SK-N-SH treated with all-trans-retinoic acid at 6 μM for 48 hours (cell line): ENCODE measurements around the gene N4BP2.

Experiments
- ATAC-seq: fragments of 200-7000 bp; cut with Tn5 transposase; 3 replicates; pipeline ENCODE4 v1.9.1; 2020; ENCODE audit warnings: mild to moderate bottlenecking, moderate library complexity
- ARNTL ChIP-seq: fragments of 450-650 bp; formaldehyde crosslinking; IDR thresholded peaks from 2 replicates; pipeline ENCODE4 v1.5.0; 2020; ENCODE audit warnings: low read depth, mild to moderate bottlenecking, moderate library complexity, borderline replicate concordance
- BACH2 ChIP-seq: fragments of 250-450 bp; sonication (Bioruptor Pico); IDR thresholded peaks from 2 replicates; pipeline ENCODE4 v1.9.0; 2021; ENCODE audit warnings: mild to moderate bottlenecking, borderline replicate concordance
- CREB5 ChIP-seq: fragments of 250-450 bp; sonication (Bioruptor Pico); IDR thresholded peaks from 2 replicates; pipeline ENCODE4 v1.5.1; 2020; ENCODE audit warnings: low read depth, mild to moderate bottlenecking, moderate library complexity
- ESRRG ChIP-seq: fragments of 250-450 bp; sonication (Bioruptor Pico); IDR thresholded peaks from 2 replicates; pipeline ENCODE4 v1.6.1; 2021; ENCODE audit warnings: mild to moderate bottlenecking
- GLIS3 ChIP-seq: fragments of 250-450 bp; sonication (Bioruptor Pico); IDR thresholded peaks from 2 replicates; pipeline ENCODE4 v1.5.0; 2020; ENCODE audit warnings: mild to moderate bottlenecking, moderate library complexity
- ISL1 ChIP-seq: fragments of 250-450 bp; sonication (Bioruptor Pico); IDR thresholded peaks from 2 replicates; pipeline ENCODE4 v2.1.2; 2022; ENCODE audit warnings: mild to moderate bottlenecking, moderate library complexity
- OSR1 ChIP-seq: fragments of 250-450 bp; sonication (Bioruptor Pico); IDR thresholded peaks from 2 replicates; pipeline ENCODE4 v1.8.0; 2022; ENCODE audit warnings: moderate library complexity, mild to moderate bottlenecking, inconsistent platforms
- PATZ1 ChIP-seq: fragments of 250-450 bp; sonication (Bioruptor Pico); IDR thresholded peaks from 2 replicates; pipeline ENCODE4 v1.8.0; 2020; ENCODE audit warnings: mild to moderate bottlenecking, moderate library complexity, borderline replicate concordance
- POU6F1 ChIP-seq: fragments of 250-450 bp; sonication (Bioruptor Pico); IDR thresholded peaks from 2 replicates; pipeline ENCODE4 v1.8.0; 2021; ENCODE audit warnings: low read depth, mild to moderate bottlenecking, moderate library complexity, borderline replicate concordance
- PPARA ChIP-seq: fragments of 250-450 bp; sonication (Bioruptor Pico); IDR thresholded peaks from 2 replicates; pipeline ENCODE4 v1.5.0; 2020; ENCODE audit warnings: mild to moderate bottlenecking, borderline replicate concordance
- RARB ChIP-seq: fragments of 250-450 bp; sonication (Bioruptor Pico); IDR thresholded peaks from 2 replicates; pipeline ENCODE4 v1.8.0; 2021; ENCODE audit warnings: mild to moderate bottlenecking, moderate library complexity
- SNAI2 ChIP-seq: fragments of 250-450 bp; sonication (Bioruptor Pico); IDR thresholded peaks from 2 replicates; pipeline ENCODE4 v1.5.0; 2020; ENCODE audit warnings: mild to moderate bottlenecking, moderate library complexity
- TCF4 ChIP-seq: fragments of 250-450 bp; sonication (Bioruptor Pico); IDR thresholded peaks from 2 replicates; pipeline ENCODE4 v1.8.0; 2021; ENCODE audit warnings: mild to moderate bottlenecking, moderate library complexity, borderline replicate concordance
- ZC3H10 ChIP-seq: fragments of 250-450 bp; sonication (Bioruptor Pico); IDR thresholded peaks from 2 replicates; pipeline ENCODE4 v1.5.1; 2021; ENCODE audit warnings: mild to moderate bottlenecking, moderate library complexity
- ZFP3 ChIP-seq: fragments of 250-450 bp; sonication (Bioruptor Pico); IDR thresholded peaks from 2 replicates; pipeline ENCODE4 v1.5.0; 2020; ENCODE audit warnings: mild to moderate bottlenecking, moderate library complexity
- ZFP30 ChIP-seq: fragments of 450-650 bp; formaldehyde crosslinking; IDR thresholded peaks from 2 replicates; pipeline ENCODE4 v1.5.0; 2022; ENCODE audit warnings: mild to moderate bottlenecking, moderate library complexity
- ZNF565 ChIP-seq: fragments of 450-650 bp; formaldehyde crosslinking; conservative IDR thresholded peaks from 2 replicates; pipeline ENCODE4 v1.5.0; 2020; ENCODE audit warnings: low read depth, mild to moderate bottlenecking, moderate library complexity
- ZNF70 ChIP-seq: fragments of 450-650 bp; formaldehyde crosslinking; IDR thresholded peaks from 2 replicates; pipeline ENCODE4 v1.5.0; 2020; ENCODE audit warnings: mild to moderate bottlenecking, moderate library complexity
- ZNF8 ChIP-seq: fragments of 450-650 bp; formaldehyde crosslinking; IDR thresholded peaks from 2 replicates; pipeline ENCODE4 v1.5.0; 2020; ENCODE audit warnings: mild to moderate bottlenecking, moderate library complexity

The N4BP2 gene

GRCh38 chr4:40199179-40199670, 142.6 kb downstream of the N4BP2 start:
- TF ChIP-seq BACH2: no peak
- TF ChIP-seq OSR1 (CRISPR knock-in tag): no peak
- TF ChIP-seq ZFP3 (CRISPR knock-in tag): no peak
- TF ChIP-seq ARNTL (CRISPR knock-in tag): no peak
- TF ChIP-seq PATZ1: no peak
- no peak for TF ChIP-seq ISL1 (CRISPR knock-in tag)
- TF ChIP-seq GLIS3 (CRISPR knock-in tag): no peak
- TF ChIP-seq SNAI2 (CRISPR knock-in tag): no peak
- no peak for TF ChIP-seq POU6F1 (CRISPR knock-in tag)
- no peak for TF ChIP-seq ZNF8 (CRISPR knock-in tag)
- no peak for TF ChIP-seq TCF4 (CRISPR knock-in tag)
- TF ChIP-seq RARB: no peak
- no peak for ATAC-seq

GRCh38 chr4:40199999-40200874, 143.6 kb downstream of the N4BP2 start:
- ATAC-seq: no peak

GRCh38 chr4:40200875-40201801, 144.5 kb downstream of the N4BP2 start:
- TF ChIP-seq POU6F1 (CRISPR knock-in tag) (no peak), TCF4 (CRISPR knock-in tag) (peak; percentile 68)
- no peak for ATAC-seq

More at GRCh38 chr4:40199999-40200874, 143.6 kb downstream of the N4BP2 start:
- TF ChIP-seq PPARA (CRISPR knock-in tag) (no peak), CREB5 (CRISPR knock-in tag) (no peak), POU6F1 (CRISPR knock-in tag) (no peak), ZFP3 (CRISPR knock-in tag) (no peak), ESRRG (no peak), ZNF565 (CRISPR knock-in tag) (no peak), ZNF8 (CRISPR knock-in tag) (no peak), SNAI2 (CRISPR knock-in tag) (no peak), BACH2 (no peak), GLIS3 (CRISPR knock-in tag) (no peak)

GRCh38 chr4:40201898-40202297, 145.2 kb downstream of the N4BP2 start:
- no peak for ATAC-seq
- no peak for TF ChIP-seq ZC3H10 (CRISPR knock-in tag)
- no peak for TF ChIP-seq BACH2
- TF ChIP-seq ZFP30 (CRISPR knock-in tag): no peak
- no peak for TF ChIP-seq TCF4 (CRISPR knock-in tag)
- TF ChIP-seq ZNF70 (CRISPR knock-in tag): no peak
- TF ChIP-seq ZNF565 (CRISPR knock-in tag): no peak
- no peak for TF ChIP-seq GLIS3 (CRISPR knock-in tag)
- TF ChIP-seq OSR1 (CRISPR knock-in tag): no peak
- TF ChIP-seq ZNF8 (CRISPR knock-in tag): no peak
- no peak for TF ChIP-seq ISL1 (CRISPR knock-in tag)
- TF ChIP-seq SNAI2 (CRISPR knock-in tag): no peak
- TF ChIP-seq PATZ1: no peak
- no peak for TF ChIP-seq POU6F1 (CRISPR knock-in tag)
- TF ChIP-seq PPARA (CRISPR knock-in tag): no peak
- TF ChIP-seq ARNTL (CRISPR knock-in tag): no peak
